Measurements from ENCODE around the gene ATP11B.

The ATP11B gene

GRCh38 chr3:182792901-182793662 is at the start of gene ATP11B:
ATP11B (plus strand) TSS chr3:182793504; CDS start chr3:182793760, 256 bp downstream.
- DNase-seq (ENCODE audit: low read depth): peak; percentile 35

GRCh38 chr3:182746959-182747358 is 46.3 kb upstream of the ATP11B start:
- no peak for DNase-seq (ENCODE audit: low read depth)

- no peak for DNase-seq (ENCODE audit: low read depth)
Measured at GRCh38 chr3:182755308-182755707, 38.0 kb upstream of the ATP11B start.

GRCh38 chr3:182755712-182756111 is 37.6 kb upstream of the ATP11B start:
- DNase-seq (ENCODE audit: low read depth): no peak

GRCh38 chr3:182760576-182761164 is 32.6 kb upstream of the ATP11B start:
- DNase-seq (ENCODE audit: low read depth): no peak

GRCh38 chr3:182763896-182764295 is 29.4 kb upstream of the ATP11B start:
- no peak for DNase-seq (ENCODE audit: low read depth)

- DNase-seq (ENCODE audit: low read depth): no peak
Measured at GRCh38 chr3:182765287-182765686, 28.0 kb upstream of the ATP11B start.

- DNase-seq (ENCODE audit: low read depth): no peak
Measured at GRCh38 chr3:182766099-182766498, 27.2 kb upstream of the ATP11B start.

GRCh38 chr3:182768413-182768812 is 24.9 kb upstream of the ATP11B start:
- DNase-seq (ENCODE audit: low read depth): no peak

GRCh38 chr3:182769673-182770072 is 23.6 kb upstream of the ATP11B start:
- no peak for DNase-seq (ENCODE audit: low read depth)

- no peak for DNase-seq (ENCODE audit: low read depth)
Measured at GRCh38 chr3:182782149-182782548, 11.2 kb upstream of the ATP11B start.

GRCh38 chr3:182783106-182783505 is 10.2 kb upstream of the ATP11B start:
- no peak for DNase-seq (ENCODE audit: low read depth)

GRCh38 chr3:182784542-182784941 is 8.8 kb upstream of the ATP11B start:
- no peak for DNase-seq (ENCODE audit: low read depth)

- no peak for DNase-seq (ENCODE audit: low read depth)
Measured at GRCh38 chr3:182785142-182785541, 8.2 kb upstream of the ATP11B start.

- DNase-seq (ENCODE audit: low read depth): no peak
Measured at GRCh38 chr3:182785756-182786155, 7.5 kb upstream of the ATP11B start.

- DNase-seq (ENCODE audit: low read depth): no peak
Measured at GRCh38 chr3:182786564-182787196, 6.6 kb upstream of the ATP11B start.

GRCh38 chr3:182787302-182788036 is 5.8 kb upstream of the ATP11B start:
- no peak for DNase-seq (ENCODE audit: low read depth)

GRCh38 chr3:182789371-182789770 is 3.9 kb upstream of the ATP11B start:
- no peak for DNase-seq (ENCODE audit: low read depth)

- no peak for DNase-seq (ENCODE audit: low read depth)
Measured at GRCh38 chr3:182790612-182791011, 2.7 kb upstream of the ATP11B start.

- DNase-seq (ENCODE audit: low read depth): no peak
Measured at GRCh38 chr3:182793663-182794454, 555 bp downstream of the ATP11B start.

GRCh38 chr3:182794455-182795388 is 1.4 kb downstream of the ATP11B start:
- no peak for DNase-seq (ENCODE audit: low read depth)
